ENCODE results near the gene TMEM72. TPM values are rescaled to one million over a fixed set of nuclear protein-coding genes. Genes with fewer than 3 reads are reported as not detected.

TMEM72 gene
- total RNA-seq, 1 experiment from 2014 or later = not detected

GRCh38 chr10:44944354-44944753 is 33.2 kb downstream of the TMEM72 start:
- RAD21 ChIA-PET (ENCODE audit: low non-redundant PET in 1 of 2, low total read pairs in 2 of 2, uncharacterized antibody in 2 of 2, unreplicated experiment in 2 of 2) = no interaction called here
- no TSS peak for BruUV-seq (replicated peaks)
- CTCF ChIA-PET = no interaction called here

DNA sequence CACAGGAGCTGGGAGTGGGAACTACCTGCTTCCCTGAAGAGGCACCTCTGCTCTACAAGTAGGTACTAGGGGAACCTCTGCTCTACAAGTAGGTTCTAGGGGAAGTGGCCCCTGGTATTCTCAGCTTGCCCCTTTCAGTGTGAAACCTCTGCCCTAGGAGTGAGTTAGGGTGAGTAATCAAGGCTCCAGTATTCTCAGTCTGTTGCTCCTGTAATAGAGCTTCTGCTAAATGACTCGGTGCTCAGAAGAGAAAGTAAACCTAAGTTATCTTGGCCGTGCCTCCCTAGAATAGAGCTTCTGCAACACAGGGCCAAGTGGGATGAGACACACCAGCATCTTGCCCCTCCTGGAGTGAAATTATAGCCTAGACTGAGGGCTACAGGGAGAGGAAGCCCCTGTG is 35.1 kb downstream of the TMEM72 start:
- ChIA-PET RAD21 (ENCODE audit: low non-redundant PET in 1 of 2, low total read pairs in 2 of 2, uncharacterized antibody in 2 of 2, unreplicated experiment in 2 of 2) (no interaction called here), POLR2A (no interaction called here), CTCF (no interaction called here)
- Histone ChIP-seq H3K9me3 (ENCODE audit: control insufficient read depth in 1 of 2, insufficient read depth in 1 of 2, low read depth in 1 of 2, low read length in 2 of 2) (peaks cover 0 to 13% of the 10 kb centered on the region in 2 experiments; a peak in 1 of 4 replicates), H3K4me3 (replicated peaks in 1 of 2; ENCODE audit: low read depth in 1 of 2, low read length in 2 of 2) (no peak overlapping the region), H3K79me2 (ENCODE audit: insufficient read depth, low read length) (no peaks in the 10 kb centered on the region), H3K9me2 (ENCODE audit: insufficient read depth) (no peaks in the 10 kb centered on the region), H3K27ac (ENCODE audit: low read depth, low read length) (no peak overlapping the region), H2AFZ (ENCODE audit: low read depth, low read length, poor library complexity, severe bottlenecking) (no peak overlapping the region), H3K4me1 (ENCODE audit: control insufficient read depth in 1 of 2, insufficient read depth in 2 of 2, low read length in 2 of 2) (no peaks in the 10 kb centered on the region), H3K4me2 (ENCODE audit: low read length) (no peak overlapping the region), H3K36me3 (ENCODE audit: control insufficient read depth in 1 of 2, insufficient read depth in 2 of 2, low read length in 2 of 2) (no peaks in the 10 kb centered on the region), H3K27me3 (ENCODE audit: insufficient read depth, low read length) (no peaks in the 10 kb centered on the region), H3K9ac (ENCODE audit: low read length) (no peak overlapping the region), H4K20me1 (ENCODE audit: insufficient read depth) (no peaks in the 10 kb centered on the region)
- no TSS peak for BruUV-seq (replicated peaks)
- DNase-seq (ENCODE audit: low read depth, low spot score) = no peak
- intact Hi-C loops (cut with micrococcal nuclease) = no loop called here
- no peak for ATAC-seq
- TF ChIP-seq ZBTB33 (IDR thresholded peaks at IDR 0.05; ENCODE audit: extremely low read depth, insufficient replicate concordance, low read length) (no peak), RAD21 (IDR thresholded peaks at IDR 0.05; ENCODE audit: low read depth) (no peak), JUND (IDR thresholded peaks at IDR 0.05) (no peak), CEBPB (IDR thresholded peaks at IDR 0.05; ENCODE audit: low read depth) (no peak), SIN3A (IDR thresholded peaks at IDR 0.05; ENCODE audit: low read depth) (no peak), POLR2A (IDR thresholded peaks at IDR 0.05; ENCODE audit: borderline replicate concordance, extremely low read depth, insufficient read depth, insufficient read length) (no peak), ATF3 (IDR thresholded peaks at IDR 0.05) (no peak), CTCF (IDR thresholded peaks at IDR 0.05 in 2 of 3, conservative IDR thresholded peaks at IDR 0.05 in 1 of 3; ENCODE audit: borderline replicate concordance in 1 of 3, insufficient read depth in 1 of 3, low read depth in 2 of 3, low read length in 2 of 3) (no peak), FOSL1 (IDR thresholded peaks at IDR 0.05; ENCODE audit: low read depth) (no peak), YY1 (IDR thresholded peaks at IDR 0.05; ENCODE audit: extremely low read depth, insufficient replicate concordance, low read depth, low read length) (no peak)
- TF ChIP-seq, protein P1, sequence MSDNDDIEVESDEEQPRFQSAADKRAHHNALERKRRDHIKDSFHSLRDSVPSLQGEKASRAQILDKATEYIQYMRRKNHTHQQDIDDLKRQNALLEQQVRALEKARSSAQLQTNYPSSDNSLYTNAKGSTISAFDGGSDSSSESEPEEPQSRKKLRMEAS (IDR thresholded peaks at IDR 0.05) = no peak
- TF ChIP-seq, protein P2, sequence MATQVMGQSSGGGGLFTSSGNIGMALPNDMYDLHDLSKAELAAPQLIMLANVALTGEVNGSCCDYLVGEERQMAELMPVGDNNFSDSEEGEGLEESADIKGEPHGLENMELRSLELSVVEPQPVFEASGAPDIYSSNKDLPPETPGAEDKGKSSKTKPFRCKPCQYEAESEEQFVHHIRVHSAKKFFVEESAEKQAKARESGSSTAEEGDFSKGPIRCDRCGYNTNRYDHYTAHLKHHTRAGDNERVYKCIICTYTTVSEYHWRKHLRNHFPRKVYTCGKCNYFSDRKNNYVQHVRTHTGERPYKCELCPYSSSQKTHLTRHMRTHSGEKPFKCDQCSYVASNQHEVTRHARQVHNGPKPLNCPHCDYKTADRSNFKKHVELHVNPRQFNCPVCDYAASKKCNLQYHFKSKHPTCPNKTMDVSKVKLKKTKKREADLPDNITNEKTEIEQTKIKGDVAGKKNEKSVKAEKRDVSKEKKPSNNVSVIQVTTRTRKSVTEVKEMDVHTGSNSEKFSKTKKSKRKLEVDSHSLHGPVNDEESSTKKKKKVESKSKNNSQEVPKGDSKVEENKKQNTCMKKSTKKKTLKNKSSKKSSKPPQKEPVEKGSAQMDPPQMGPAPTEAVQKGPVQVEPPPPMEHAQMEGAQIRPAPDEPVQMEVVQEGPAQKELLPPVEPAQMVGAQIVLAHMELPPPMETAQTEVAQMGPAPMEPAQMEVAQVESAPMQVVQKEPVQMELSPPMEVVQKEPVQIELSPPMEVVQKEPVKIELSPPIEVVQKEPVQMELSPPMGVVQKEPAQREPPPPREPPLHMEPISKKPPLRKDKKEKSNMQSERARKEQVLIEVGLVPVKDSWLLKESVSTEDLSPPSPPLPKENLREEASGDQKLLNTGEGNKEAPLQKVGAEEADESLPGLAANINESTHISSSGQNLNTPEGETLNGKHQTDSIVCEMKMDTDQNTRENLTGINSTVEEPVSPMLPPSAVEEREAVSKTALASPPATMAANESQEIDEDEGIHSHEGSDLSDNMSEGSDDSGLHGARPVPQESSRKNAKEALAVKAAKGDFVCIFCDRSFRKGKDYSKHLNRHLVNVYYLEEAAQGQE (IDR thresholded peaks at IDR 0.05; ENCODE audit: low read depth) = no peak

More at GRCh38 chr10:44944354-44944753, 33.2 kb downstream of the TMEM72 start:
- H3K4me2 ChIP-seq (ENCODE audit: low read length) = no peak overlapping the region
- no peak for TF ChIP-seq SIN3A (IDR thresholded peaks at IDR 0.05; ENCODE audit: low read depth)
- peak; percentile 38; the same call in 1 of the 2 replicates for TF ChIP-seq CBX3 (IDR thresholded peaks at IDR 0.05; ENCODE audit: low read depth)
- H4K20me1 ChIP-seq (ENCODE audit: insufficient read depth) = no peaks in the 10 kb centered on the region
- H3K79me2 ChIP-seq (ENCODE audit: insufficient read depth, low read length) = no peaks in the 10 kb centered on the region
- H3K27me3 ChIP-seq (ENCODE audit: insufficient read depth, low read length) = no peaks in the 10 kb centered on the region
- DNase-seq (ENCODE audit: low read depth, low spot score) = no peak
- no peak overlapping the region for H2AFZ ChIP-seq (ENCODE audit: low read depth, low read length, poor library complexity, severe bottlenecking)
- no peak overlapping the region for H3K4me3 ChIP-seq (replicated peaks in 1 of 2; ENCODE audit: low read depth in 1 of 2, low read length in 2 of 2)
- H3K9me3 ChIP-seq (ENCODE audit: control insufficient read depth in 1 of 2, insufficient read depth in 1 of 2, low read depth in 1 of 2, low read length in 2 of 2) = peaks cover 0 to 13% of the 10 kb centered on the region in 2 experiments; a peak in 1 of 4 replicates
- H3K27ac ChIP-seq (ENCODE audit: low read depth, low read length) = no peak overlapping the region
- H3K9me2 ChIP-seq (ENCODE audit: insufficient read depth) = no peaks in the 10 kb centered on the region
- intact Hi-C loops (cut with micrococcal nuclease) = no loop called here
- no peaks in the 10 kb centered on the region for H3K4me1 ChIP-seq (ENCODE audit: control insufficient read depth in 1 of 2, insufficient read depth in 2 of 2, low read length in 2 of 2)
- no peak overlapping the region for H3K9ac ChIP-seq (ENCODE audit: low read length)
- POLR2A ChIA-PET = no interaction called here
- H3K36me3 ChIP-seq (ENCODE audit: control insufficient read depth in 1 of 2, insufficient read depth in 2 of 2, low read length in 2 of 2) = no peaks in the 10 kb centered on the region
- ATAC-seq = no peak

Data from HCT116 (cell line).